ENCODE data around the gene FAIM.

GRCh38 chr3:138642927-138643253 is 34.3 kb downstream of the FAIM start:
- TF ChIP-seq CTCF (IDR thresholded peaks at IDR 0.05) (no peak), POLR2A (IDR thresholded peaks at IDR 0.05) (no peak), POLR2AphosphoS5 (IDR thresholded peaks at IDR 0.05) (no peak), EP300 (IDR thresholded peaks at IDR 0.05) (no peak)
